Measurements from ENCODE around the gene HOXB5. TPM values are rescaled to one million over a fixed set of nuclear protein-coding genes. Genes with fewer than 3 reads are reported as not detected.

The HOXB5 gene
- total RNA-seq, 1 donor from 2014 or later = not detected

GRCh38 chr17:48574505-48575065 lies 19.0 kb downstream of the HOXB5 start:
- H3K9me3 Mint-ChIP-seq (ENCODE audit: unreplicated experiment) = peaks cover 19% of the 10 kb centered on the region
- Histone ChIP-seq H3K4me2 (ENCODE audit: low read length) (peak overlapping the region; percentile 80), H3K4me1 (ENCODE audit: insufficient read depth, low read length) (peaks cover 31% of the 10 kb centered on the region), H3K36me3 (ENCODE audit: insufficient read depth, low read length) (no peaks in the 10 kb centered on the region), H3K27ac (ENCODE audit: low read depth, low read length) (peak overlapping the region; percentile 77), H3K9ac (ENCODE audit: low read length) (peak overlapping the region; percentile 82), H3K27me3 (ENCODE audit: insufficient read depth, low read length) (peaks cover 91% of the 10 kb centered on the region), H3K9me3 (ENCODE audit: insufficient read depth, low read depth, low read length) (no peaks in the 10 kb centered on the region), H3K79me2 (ENCODE audit: insufficient read depth, low read length) (peaks cover 81% of the 10 kb centered on the region), H2AFZ (ENCODE audit: low read depth, low read length) (no peak overlapping the region), H4K20me1 (ENCODE audit: insufficient read depth, low read length) (no peaks in the 10 kb centered on the region), H3K4me3 (ENCODE audit: insufficient read depth, low read depth, low read length) (peak overlapping the region; percentile 34)
- no peak for TF ChIP-seq EZH2 (IDR thresholded peaks at IDR 0.05; ENCODE audit: insufficient read depth, low read length)
- no peak for TF ChIP-seq CTCF (IDR thresholded peaks at IDR 0.05; ENCODE audit: insufficient read depth, low read depth, low read length)
- FAIRE-seq (no peak), DNase-seq (ENCODE audit: low read depth) (no peak)
- no peak overlapping the region for H3K4me3 Mint-ChIP-seq (ENCODE audit: unreplicated experiment)
- H3K27ac Mint-ChIP-seq (ENCODE audit: unreplicated experiment) = no peak overlapping the region
- H3K27me3 Mint-ChIP-seq (ENCODE audit: low read depth, unreplicated experiment) = peaks cover 38% of the 10 kb centered on the region
- H3K4me1 Mint-ChIP-seq (ENCODE audit: low read depth, unreplicated experiment) = no peaks in the 10 kb centered on the region
- peaks cover 3% of the 10 kb centered on the region for H3K36me3 Mint-ChIP-seq (ENCODE audit: low read depth, unreplicated experiment)

GRCh38 chr17:48571826-48572417 lies 21.7 kb downstream of the HOXB5 start:
- H3K4me1 ChIP-seq (ENCODE audit: insufficient read depth, low read length) = peaks cover 34% of the 10 kb centered on the region
- peak overlapping the region; percentile 80 for H3K4me2 ChIP-seq (ENCODE audit: low read length)
- H3K9ac ChIP-seq (ENCODE audit: low read length) = peak overlapping the region; percentile 82
- H3K27me3 Mint-ChIP-seq (ENCODE audit: low read depth, unreplicated experiment) = peaks cover 16% of the 10 kb centered on the region
- H3K27me3 ChIP-seq (ENCODE audit: insufficient read depth, low read length) = peaks cover 94% of the 10 kb centered on the region
- TF ChIP-seq EZH2 (IDR thresholded peaks at IDR 0.05; ENCODE audit: insufficient read depth, low read length) (no peak), CTCF (IDR thresholded peaks at IDR 0.05; ENCODE audit: insufficient read depth, low read depth, low read length) (no peak)
- H3K79me2 ChIP-seq (ENCODE audit: insufficient read depth, low read length) = peaks cover 84% of the 10 kb centered on the region
- no peaks in the 10 kb centered on the region for H3K9me3 ChIP-seq (ENCODE audit: insufficient read depth, low read depth, low read length)
- H2AFZ ChIP-seq (ENCODE audit: low read depth, low read length) = no peak overlapping the region
- no peak for DNase-seq (ENCODE audit: low read depth)
- H3K27ac ChIP-seq (ENCODE audit: low read depth, low read length) = peak overlapping the region; percentile 77
- H3K36me3 Mint-ChIP-seq (ENCODE audit: low read depth, unreplicated experiment) = no peaks in the 10 kb centered on the region
- no peak overlapping the region for H3K4me3 Mint-ChIP-seq (ENCODE audit: unreplicated experiment)
- H3K27ac Mint-ChIP-seq (ENCODE audit: unreplicated experiment) = no peak overlapping the region
- H3K36me3 ChIP-seq (ENCODE audit: insufficient read depth, low read length) = no peaks in the 10 kb centered on the region
- no peaks in the 10 kb centered on the region for H3K4me1 Mint-ChIP-seq (ENCODE audit: low read depth, unreplicated experiment)
- no peaks in the 10 kb centered on the region for H4K20me1 ChIP-seq (ENCODE audit: insufficient read depth, low read length)
- H3K4me3 ChIP-seq (ENCODE audit: insufficient read depth, low read depth, low read length) = peak overlapping the region; percentile 11
- peaks cover 13% of the 10 kb centered on the region for H3K9me3 Mint-ChIP-seq (ENCODE audit: unreplicated experiment)
- no peak for FAIRE-seq
